GM12892 (cell line): ENCODE measurements around the gene DNER.

Source experiments
- POLR2A ChIP-seq: IDR thresholded peaks from 2 replicates; pipeline ENCODE4 v1.6.1; 2011; ENCODE audit warnings: low read depth, low read length, control low read depth
- TAF1 ChIP-seq: IDR thresholded peaks from 2 replicates; pipeline ENCODE4 v1.6.1; 2011; ENCODE audit warnings: low read depth, mild to moderate bottlenecking, control low read depth, low read length, borderline replicate concordance

- no peak for TF ChIP-seq POLR2A
- no peak for TF ChIP-seq TAF1
These were observed 10.3 kb downstream of the DNER start for GRCh38 chr2:229703909-229704630.
